Measurements from ENCODE around the gene CTXN2.

GRCh38 chr15:48253172-48253571 is 61.7 kb downstream of the CTXN2 start:
- TF ChIP-seq POLR2AphosphoS5 (IDR thresholded peaks at IDR 0.05; ENCODE audit: low read depth) (no peak), CTCF (IDR thresholded peaks at IDR 0.05; ENCODE audit: insufficient read depth, low read length) (no peak), REST (IDR thresholded peaks at IDR 0.05; ENCODE audit: insufficient replicate concordance, low read depth) (no peak)
